Gastroesophageal sphincter (tissue), 4 donors: Measurements from ENCODE around the gene AP1S1. TPM values are rescaled to one million over a fixed set of nuclear protein-coding genes. Genes with fewer than 3 reads are reported as not detected.
"Not testable (repeated sequence)": the region's sequence is repeated elsewhere in the genome, so short reads cannot be mapped to it uniquely, and the experiment has no call there.

Experiments used
- ATAC-seq: fragments of 150-250 bp; one replicate; pipeline ENCODE4 v1.9.1; 2016; ENCODE audit warnings: mild to moderate bottlenecking, moderate library complexity
- H3K27ac ChIP-seq, 4 donors: fragments of 200-600 bp; sonication (generic) in 3 of 4; 1 replicate in 3 of 4; 2 replicates in 1 of 4; pipeline ENCODE4 v1.5.1; 2016 to 2019
- H3K27me3 ChIP-seq: fragments of 200-600 bp; sonication (generic); one replicate; pipeline ENCODE4 v1.5.1; 2019
- H3K36me3 ChIP-seq, 2 donors: fragments of 200-600 bp; sonication (generic); one replicate each; pipeline ENCODE4 v1.5.1; 2019; ENCODE audit warnings: control low read depth in 1 of 2
- H3K4me1 ChIP-seq, 3 donors: fragments of 200-600 bp; sonication (generic); 1 replicate in 2 of 3; 2 replicates in 1 of 3; pipeline ENCODE4 v1.5.1; 2016 to 2019; ENCODE audit warnings: control low read depth in 2 of 3
- H3K4me3 ChIP-seq, 2 donors: fragments of 200-600 bp; sonication (generic); one replicate each; pipeline ENCODE4 v1.5.1; 2019; ENCODE audit warnings: mild to moderate bottlenecking in 1 of 2, moderate library complexity in 1 of 2
- H3K9me3 ChIP-seq, 3 donors: fragments of 200-600 bp; sonication (generic); one replicate each; pipeline ENCODE4 v1.5.1; 2017 to 2019; ENCODE audit warnings: control low read depth in 2 of 3
- CTCF ChIP-seq, 4 experiments: fragments of 200-600 bp in 2 of 4; fragments of 450-650 bp in 2 of 4; sonication (generic) in 1 of 4; IDR thresholded peaks; one replicate each; pipeline ENCODE4 v1.5.1; 2017 to 2019; ENCODE audit warnings: antibody characterized with exemption in 4 of 4, mild to moderate bottlenecking in 2 of 4, moderate library complexity in 2 of 4
- EP300 ChIP-seq: sonication (generic); formaldehyde crosslinking; IDR thresholded peaks from one replicate; pipeline ENCODE4 v1.6.1; 2017; ENCODE audit warnings: antibody characterized with exemption, mild to moderate bottlenecking
- POLR2A ChIP-seq, 2 donors: fragments of 450-650 bp; IDR thresholded peaks; one replicate each; pipeline ENCODE4 v1.6.1; 2017; ENCODE audit warnings: antibody characterized with exemption in 2 of 2, mild to moderate bottlenecking in 2 of 2, moderate library complexity in 1 of 2
- POLR2AphosphoS5 ChIP-seq: sonication (generic); formaldehyde crosslinking; IDR thresholded peaks from one replicate; pipeline ENCODE4 v1.6.1; 2017; ENCODE audit warnings: antibody characterized with exemption
- WGBS, 2 donors: methylation state at CpG; one replicate each; pipeline ENCODE4 v1.1.5; 2018; ENCODE audit warnings: low coverage in 1 of 2; 5-methylcytosine and 5-hydroxymethylcytosine counted together
- total RNA-seq, 4 donors: library from RNA; depleted of rRNA; stranded (reverse); fragments of >200 nt; gene quantifications; one replicate each; pipeline ENCODE4 v1.1.0, GENCODE V29; 2016

AP1S1 gene
- total RNA-seq, 4 donors from 2014 or later = 21.9 to 69.5 (median 34.3) TPM

- no peak for ATAC-seq
- Histone ChIP-seq H3K4me3 (no peak overlapping the region), H3K4me1 (peaks cover 0 to 22% (median 0%) of the 10 kb centered on the region in 3 donors), H3K27ac (peak overlapping the region in 3 of 4 donors; percentile 7 to 52 (median 11)), H3K27me3 (no peaks in the 10 kb centered on the region), H3K36me3 (no peaks in the 10 kb centered on the region), H3K9me3 (no peaks in the 10 kb centered on the region)
- 94% methylated on average over 3 of the region's 7 CpGs; no CpG with 5 or more reads in 1 of the 2 donors for WGBS, 2 donors
- TF ChIP-seq EP300 (no peak), POLR2A (IDR thresholded peaks at IDR 0.05) (no peak), CTCF (IDR thresholded peaks at IDR 0.05) (no peak), POLR2AphosphoS5 (no peak)
Observed at GRCh38 chr7:101108961-101109360, 45.3 kb upstream of the AP1S1 start.

DNA sequence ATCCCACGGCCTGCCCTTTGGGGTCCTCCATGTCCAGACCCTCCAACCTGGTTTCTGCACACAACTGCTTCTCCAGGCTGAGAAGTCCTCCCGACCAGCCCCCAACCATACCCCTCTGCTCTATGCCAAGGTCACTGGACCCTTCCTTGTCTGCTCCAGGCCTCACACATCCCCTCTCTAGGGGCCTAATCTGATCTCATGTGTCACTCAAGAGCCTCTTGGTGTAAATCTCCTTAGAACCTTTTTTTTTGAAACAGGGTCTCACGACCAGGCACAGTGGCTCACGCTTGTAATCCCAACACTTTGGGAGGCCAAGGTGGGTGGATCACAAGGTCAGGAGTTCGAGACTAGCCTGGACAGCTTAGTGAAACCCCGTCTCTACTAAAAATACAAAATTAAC lies 44.9 kb upstream of the AP1S1 start:
- TF ChIP-seq CTCF (IDR thresholded peaks at IDR 0.05) = no peak
- Histone ChIP-seq H3K9me3 (no peaks in the 10 kb centered on the region), H3K27me3 (no peaks in the 10 kb centered on the region), H3K4me1 (peaks cover 0 to 22% (median 0%) of the 10 kb centered on the region in 3 donors), H3K27ac (no peak overlapping the region), H3K4me3 (no peak overlapping the region), H3K36me3 (no peaks in the 10 kb centered on the region)
- ATAC-seq = no peak
- 67 to 100% methylated on average over 2 to 3 of the region's 6 CpGs for whole genome bisulfite sequencing, 2 donors

DNA sequence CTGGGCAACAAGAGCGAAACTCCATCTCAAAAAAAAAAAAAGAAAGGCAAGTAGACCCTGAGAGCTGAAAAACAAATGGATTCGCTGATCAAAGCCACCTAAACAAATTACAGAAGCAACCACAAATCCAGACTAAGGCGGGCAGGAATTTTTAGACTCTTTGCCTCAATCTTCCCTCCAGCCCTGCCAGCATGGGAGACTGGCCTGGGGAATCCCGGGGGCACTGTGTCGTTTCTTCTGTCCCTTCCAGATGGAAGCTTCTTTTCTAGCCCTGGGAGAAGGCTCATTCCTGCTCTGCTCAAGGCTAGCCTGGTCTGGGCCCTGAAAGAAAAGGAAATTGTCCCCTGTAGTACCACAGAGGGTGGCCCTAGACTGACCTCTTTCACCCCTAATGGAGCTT lies 43.0 kb upstream of the AP1S1 start:
- H3K4me1 ChIP-seq = peaks cover 0 to 22% (median 0%) of the 10 kb centered on the region in 3 donors
- 80 to 88% methylated on average over 1 to 3 of the region's 5 CpGs for WGBS, 2 donors

DNA sequence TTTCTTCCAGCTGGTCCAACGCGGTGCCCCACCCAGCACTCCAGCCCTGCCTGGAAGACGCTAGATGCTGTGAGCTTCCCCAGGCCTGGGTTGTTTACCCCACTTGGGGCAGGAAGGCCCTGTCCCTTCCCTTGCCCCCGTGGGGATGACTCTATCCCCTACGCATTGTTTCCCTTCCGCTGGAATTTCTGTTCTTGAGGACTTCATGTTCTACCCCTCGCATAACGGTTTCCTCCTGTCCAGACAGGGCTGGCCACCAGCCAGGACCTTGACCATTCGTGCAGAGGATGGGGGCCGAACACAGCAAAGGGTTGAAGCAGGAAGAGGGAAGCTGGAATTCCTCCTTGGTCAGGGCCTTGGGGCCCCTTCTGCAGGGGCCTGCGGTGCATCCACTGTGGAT lies 42.0 kb upstream of the AP1S1 start:
- H3K27ac ChIP-seq = peak overlapping the region in 3 of 4 donors; percentile 59 to 66 (median 63)
- H3K27me3 ChIP-seq = no peaks in the 10 kb centered on the region
- ATAC-seq = peak; percentile 63
- WGBS, 2 donors = 42 to 81% methylated on average over 5 to 8 of the region's 11 CpGs
- H3K4me1 ChIP-seq = peaks cover 0 to 22% (median 0%) of the 10 kb centered on the region in 3 donors
- TF ChIP-seq POLR2AphosphoS5 (peak; percentile 59), CTCF (IDR thresholded peaks at IDR 0.05) (no peak)
- no peaks in the 10 kb centered on the region for H3K9me3 ChIP-seq
- no peaks in the 10 kb centered on the region for H3K36me3 ChIP-seq
- no peak overlapping the region for H3K4me3 ChIP-seq

More for the DNA sequence above, 43.0 kb upstream of the AP1S1 start:
- H3K9me3 ChIP-seq = no peaks in the 10 kb centered on the region
- H3K36me3 ChIP-seq = no peaks in the 10 kb centered on the region
- H3K27me3 ChIP-seq = no peaks in the 10 kb centered on the region
- no peak overlapping the region for H3K4me3 ChIP-seq
- H3K27ac ChIP-seq = peak overlapping the region in 3 of 4 donors; percentile 59 to 66 (median 63)
- TF ChIP-seq POLR2AphosphoS5 = no peak
- no peak for TF ChIP-seq CTCF (IDR thresholded peaks at IDR 0.05)
- TF ChIP-seq EP300 = no peak
- TF ChIP-seq POLR2A (IDR thresholded peaks at IDR 0.05) = no peak
- ATAC-seq = no peak

- not testable (repeated sequence) for H3K9me3 ChIP-seq, ATAC-seq, H3K36me3 ChIP-seq, H3K4me3 ChIP-seq, H3K27me3 ChIP-seq
- WGBS, 2 donors = 97% methylated on average over 7 of the region's 7 CpGs; no CpG with 5 or more reads in 1 of the 2 donors
- H3K4me1 ChIP-seq = peaks cover 0 to 19% (median 0%) of the 10 kb centered on the region in 3 donors
- peak overlapping the region in 2 of 4 donors; percentile 63 to 66 for H3K27ac ChIP-seq
Observed at GRCh38 chr7:101113140-101113539, 41.1 kb upstream of the AP1S1 start.
